GM18507 (cell line): ENCODE measurements around the gene VMP1.

Experiments
- DNase-seq: peaks from one replicate; pipeline ENCODE4 v3.0.0; 2011; ENCODE audit warnings: low read depth; ENCODE audit not compliant: insufficient read length; ENCODE audit errors: extremely low spot score
- FAIRE-seq: peaks from 2 replicates; lab custom pipeline; 2011; peaks lifted over from hg19 to GRCh38; lab: Jason Lieb, UNC

VMP1 gene

DNA sequence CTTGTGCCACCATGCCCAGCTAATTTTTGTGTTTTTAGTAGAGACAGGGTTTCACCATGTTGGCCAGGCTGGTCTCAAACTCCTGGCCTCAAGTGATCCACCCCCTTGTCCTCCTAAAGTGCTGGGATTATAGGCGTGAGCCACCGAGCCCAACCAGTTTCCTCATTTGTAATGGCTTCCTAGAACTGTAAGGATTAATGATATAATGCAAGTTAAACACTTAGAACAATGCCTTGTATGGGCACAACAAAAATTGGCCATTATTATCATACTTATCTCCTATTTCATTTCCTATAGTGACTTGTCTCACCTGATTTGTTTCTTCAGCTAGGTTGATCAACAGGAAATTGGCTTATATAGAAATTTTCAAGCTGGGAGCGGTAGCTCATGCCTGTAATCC, 171.2 kb downstream of the VMP1 start:
- no peak for DNase-seq
- FAIRE-seq: no peak

DNA sequence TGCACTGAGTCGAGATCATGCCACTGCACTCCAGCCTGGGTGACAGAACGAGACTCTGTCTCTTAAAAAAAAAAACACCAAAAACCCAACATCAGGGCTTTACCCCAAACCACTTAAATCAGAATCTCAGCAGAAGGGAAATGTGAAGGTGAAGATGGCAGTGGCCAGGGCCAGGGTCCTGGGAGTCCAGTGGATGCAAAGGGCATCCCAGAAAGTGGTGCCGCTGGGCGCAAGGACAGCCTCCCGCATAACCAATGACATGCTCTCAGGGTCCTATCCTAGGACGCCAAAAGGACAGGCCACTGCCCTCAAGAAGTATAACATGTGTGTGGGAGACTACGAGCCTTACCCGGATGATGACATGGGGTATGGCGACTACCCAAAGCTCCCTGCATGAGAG, 177.4 kb downstream of the VMP1 start:
- FAIRE-seq: no peak
- no peak for DNase-seq

- no peak for FAIRE-seq
- DNase-seq: no peak
These were observed 180.8 kb downstream of the VMP1 start for GRCh38 chr17:59888145-59888750.

- DNase-seq (no peak), FAIRE-seq (no peak)
These were observed 183.3 kb downstream of the VMP1 start for GRCh38 chr17:59890720-59891119.
